Sigmoid colon (tissue), 7 donors: ENCODE data around the gene OR5C1. TPM values are rescaled to one million over a fixed set of nuclear protein-coding genes. Genes with fewer than 3 reads are reported as not detected.

Experiments used
- DNase-seq: peaks from one replicate; pipeline ENCODE4 v3.0.0-alpha.2; 2019
- H3K27ac ChIP-seq, 4 donors: fragments of 200-600 bp; sonication (generic); one replicate each; pipeline ENCODE4 v1.5.1; 2016 to 2019; ENCODE audit warnings: mild to moderate bottlenecking in 1 of 4
- H3K27me3 ChIP-seq, 3 donors: fragments of 200-600 bp; sonication (generic); one replicate each; pipeline ENCODE4 v1.5.1; 2019; ENCODE audit warnings: mild to moderate bottlenecking in 1 of 3
- H3K36me3 ChIP-seq, 4 donors: fragments of 200-600 bp; sonication (generic); one replicate each; pipeline ENCODE4 v1.5.1; 2016 to 2019
- H3K4me1 ChIP-seq, 4 donors: fragments of 200-600 bp; sonication (generic); one replicate each; pipeline ENCODE4 v1.5.1; 2017 to 2019
- H3K4me3 ChIP-seq, 4 donors: fragments of 200-600 bp; sonication (generic); one replicate each; pipeline ENCODE4 v1.5.1; 2017 to 2019; ENCODE audit warnings: mild to moderate bottlenecking in 2 of 4, moderate library complexity in 1 of 4
- H3K9me3 ChIP-seq, 4 donors: fragments of 200-600 bp in 3 of 4; sonication (generic) in 3 of 4; one replicate each; pipeline versions ENCODE4 v1.5.1 to v1.6.1; 2013 to 2019
- CTCF ChIP-seq, 4 experiments: fragments of 450-650 bp in 3 of 4; fragments of 200-600 bp in 1 of 4; IDR thresholded peaks; one replicate each; pipeline ENCODE4 v1.5.1; 2016 to 2019; ENCODE audit warnings: antibody characterized with exemption in 4 of 4, mild to moderate bottlenecking in 3 of 4, moderate library complexity in 2 of 4
- EP300 ChIP-seq, 4 donors: sonication (generic); formaldehyde crosslinking; IDR thresholded peaks; one replicate each; pipeline ENCODE4 v1.6.1; 2017; ENCODE audit warnings: antibody characterized with exemption in 4 of 4
- POLR2A ChIP-seq, 2 donors: fragments of 450-650 bp; IDR thresholded peaks; one replicate each; pipeline ENCODE4 v1.6.1; 2016; ENCODE audit warnings: antibody characterized with exemption in 2 of 2, mild to moderate bottlenecking in 2 of 2, moderate library complexity in 2 of 2
- POLR2AphosphoS5 ChIP-seq, 4 donors: sonication (generic); formaldehyde crosslinking; IDR thresholded peaks; one replicate each; pipeline ENCODE4 v1.6.1; 2017; ENCODE audit warnings: antibody characterized with exemption in 4 of 4
- WGBS, 2 donors: extraction: QIAGEN DNeasy Blood & Tissue Kit; methylation state at CpG; one replicate each; pipeline ENCODE4 v1.1.7; 2013; 5-methylcytosine and 5-hydroxymethylcytosine counted together
- intact Hi-C: fragments of 100-400 bp; cut with DNase I; formaldehyde crosslinking; loops from one replicate; pipeline ENCODE4 v1.15.1; 2023
- polyA plus RNA-seq, 3 donors: library from polyadenylated mRNA; stranded (reverse); fragments of 200-250 nt; gene quantifications; one replicate each; pipeline ENCODE4 v1.2.3, GENCODE V29; 2013
- total RNA-seq, 4 donors: library from RNA; depleted of rRNA; stranded (reverse); fragments of >200 nt; gene quantifications; one replicate each; pipeline ENCODE4 v1.1.0, GENCODE V29; 2016
- donor health status: healthy with polysubstance abuse.
- donor health status: Bipolar disorder and iron deficiency.
- donor health status: healthy.

OR5C1 gene
- total and polyA plus RNA-seq, 7 donors: not detected

GRCh38 chr9:122777935-122778627 is 10.7 kb upstream of the OR5C1 start:
- 69 to 73% methylated on average over 3 of the region's 3 CpGs for WGBS, 2 donors
- intact Hi-C loops: no loop called here
- Histone ChIP-seq H3K36me3 (no peaks in the 10 kb centered on the region), H3K27me3 (no peaks in the 10 kb centered on the region), H3K9me3 (no peaks in the 10 kb centered on the region), H3K27ac (no peak overlapping the region), H3K4me3 (no peak overlapping the region), H3K4me1 (no peaks in the 10 kb centered on the region)
- TF ChIP-seq POLR2A (IDR thresholded peaks at IDR 0.05) (no peak), EP300 (IDR thresholded peaks at IDR 0.05) (no peak), POLR2AphosphoS5 (IDR thresholded peaks at IDR 0.05) (no peak), CTCF (IDR thresholded peaks at IDR 0.05) (no peak)
- no peak for DNase-seq

- TF ChIP-seq POLR2A (IDR thresholded peaks at IDR 0.05) (no peak), CTCF (IDR thresholded peaks at IDR 0.05) (no peak), EP300 (IDR thresholded peaks at IDR 0.05) (no peak), POLR2AphosphoS5 (IDR thresholded peaks at IDR 0.05) (no peak)
- H3K4me1 ChIP-seq: no peaks in the 10 kb centered on the region
- DNase-seq: no peak
- no peaks in the 10 kb centered on the region for H3K36me3 ChIP-seq
- no peak overlapping the region for H3K27ac ChIP-seq
- no peaks in the 10 kb centered on the region for H3K9me3 ChIP-seq
- H3K4me3 ChIP-seq: no peak overlapping the region
- intact Hi-C loops: no loop called here
- H3K27me3 ChIP-seq: no peaks in the 10 kb centered on the region
- WGBS, 2 donors: 77 to 80% methylated on average over 3 of the region's 3 CpGs
Measured at GRCh38 chr9:122779181-122779580, 9.6 kb upstream of the OR5C1 start.

- H3K36me3 ChIP-seq: no peaks in the 10 kb centered on the region
- TF ChIP-seq POLR2AphosphoS5 (IDR thresholded peaks at IDR 0.05): no peak
- TF ChIP-seq EP300 (IDR thresholded peaks at IDR 0.05): no peak
- TF ChIP-seq POLR2A (IDR thresholded peaks at IDR 0.05): no peak
- no peak for TF ChIP-seq CTCF (IDR thresholded peaks at IDR 0.05)
- no peaks in the 10 kb centered on the region for H3K4me1 ChIP-seq
- intact Hi-C loops: no loop called here
- H3K27ac ChIP-seq: no peak overlapping the region
- no peak overlapping the region for H3K4me3 ChIP-seq
- WGBS, 2 donors: 62 to 67% methylated on average over 4 of the region's 4 CpGs
- no peak for DNase-seq
- H3K27me3 ChIP-seq: no peaks in the 10 kb centered on the region
- H3K9me3 ChIP-seq: no peaks in the 10 kb centered on the region
Measured at GRCh38 chr9:122780026-122780425, 8.7 kb upstream of the OR5C1 start.

GRCh38 chr9:122781671-122782070 is 7.1 kb upstream of the OR5C1 start:
- H3K27me3 ChIP-seq: no peaks in the 10 kb centered on the region
- no peaks in the 10 kb centered on the region for H3K4me1 ChIP-seq
- DNase-seq: no peak
- 57 to 80% methylated on average over 3 of the region's 3 CpGs for WGBS, 2 donors
- H3K27ac ChIP-seq: no peak overlapping the region
- intact Hi-C loops: no loop called here
- H3K9me3 ChIP-seq: no peaks in the 10 kb centered on the region
- no peak for TF ChIP-seq POLR2A (IDR thresholded peaks at IDR 0.05)
- TF ChIP-seq EP300 (IDR thresholded peaks at IDR 0.05): no peak
- no peak for TF ChIP-seq CTCF (IDR thresholded peaks at IDR 0.05)
- no peak for TF ChIP-seq POLR2AphosphoS5 (IDR thresholded peaks at IDR 0.05)
- H3K4me3 ChIP-seq: no peak overlapping the region
- H3K36me3 ChIP-seq: no peaks in the 10 kb centered on the region

- no peaks in the 10 kb centered on the region for H3K4me1 ChIP-seq
- DNase-seq: no peak
- no peak for TF ChIP-seq EP300 (IDR thresholded peaks at IDR 0.05)
- no peaks in the 10 kb centered on the region for H3K36me3 ChIP-seq
- H3K9me3 ChIP-seq: no peaks in the 10 kb centered on the region
- H3K4me3 ChIP-seq: no peak overlapping the region
- no peak overlapping the region for H3K27ac ChIP-seq
- intact Hi-C loops: no loop called here
- no peaks in the 10 kb centered on the region for H3K27me3 ChIP-seq
Measured at GRCh38 chr9:122785269-122785668, 3.5 kb upstream of the OR5C1 start.
